Testis (tissue), 2 donors: ENCODE measurements around the gene ZBTB14.

Experiments used
- CTCF ChIP-seq, 3 experiments: fragments of 450-650 bp in 2 of 3; fragments of 200-600 bp in 1 of 3; sonication (generic) in 1 of 3; IDR thresholded peaks; one replicate each; pipeline ENCODE4 v1.5.1; 2016 to 2019; ENCODE audit warnings: antibody characterized with exemption in 3 of 3, mild to moderate bottlenecking in 2 of 3, moderate library complexity in 1 of 3
- POLR2A ChIP-seq: fragments of 450-650 bp; IDR thresholded peaks from one replicate; pipeline ENCODE4 v1.6.1; 2017; ENCODE audit warnings: antibody characterized with exemption, mild to moderate bottlenecking, moderate library complexity

GRCh38 chr18:5297597-5297996 is 2.1 kb upstream of the ZBTB14 start:
- TF ChIP-seq POLR2A (no peak), CTCF (IDR thresholded peaks at IDR 0.05) (no peak)
